GM23338 (cell line): Measurements from ENCODE around the gene C1QTNF1. TPM values are rescaled to one million over a fixed set of nuclear protein-coding genes. Genes with fewer than 3 reads are reported as not detected.
A peak's percentile ranks its signal among the peaks of the same experiment; 100 is the strongest.

Experiments
- ATAC-seq: fragments of 200-7000 bp; cut with Tn5 transposase; 3 replicates; pipeline ENCODE4 v1.9.1; 2020
- DNase-seq: peaks from one replicate; pipeline ENCODE4 v3.0.0-alpha.2; 2015; ENCODE audit warnings: low spot score
- H2AFZ ChIP-seq: fragments of 200-600 bp; sonication (generic); 2 replicates; pipeline ENCODE4 v1.8.0; 2016; ENCODE audit warnings: antibody characterized with exemption, mild to moderate bottlenecking, moderate library complexity
- H3F3A ChIP-seq: fragments of 200-600 bp; sonication (generic); replicated peaks from 2 replicates; pipeline ENCODE4 v1.8.0; 2017; ENCODE audit warnings: antibody characterized with exemption, mixed run types, low read depth
- H3K27ac ChIP-seq: fragments of 200-600 bp; sonication (generic); 2 replicates; pipeline ENCODE4 v1.6.1; 2016; ENCODE audit warnings: low read depth
- H3K27me3 ChIP-seq: fragments of 200-600 bp; sonication (generic); 2 replicates; pipeline ENCODE4 v1.8.0; 2016; ENCODE audit warnings: mild to moderate bottlenecking, mixed run types, moderate library complexity; ENCODE audit not compliant: insufficient read depth
- H3K36me3 ChIP-seq: fragments of 200-600 bp; sonication (generic); 2 replicates; pipeline ENCODE4 v1.8.0; 2016; ENCODE audit warnings: mild to moderate bottlenecking; ENCODE audit not compliant: insufficient read depth
- H3K4me1 ChIP-seq: fragments of 200-600 bp; sonication (generic); 2 replicates; pipeline ENCODE4 v1.8.0; 2016; ENCODE audit warnings: mild to moderate bottlenecking, moderate library complexity; ENCODE audit not compliant: insufficient read depth
- H3K4me2 ChIP-seq: fragments of 200-600 bp; sonication (generic); 2 replicates; pipeline ENCODE4 v1.7.1; 2017; ENCODE audit warnings: mixed run types
- H3K4me3 ChIP-seq: fragments of 200-600 bp; sonication (generic); 2 replicates; pipeline ENCODE4 v1.6.1; 2016; ENCODE audit warnings: mixed run types
- H3K79me2 ChIP-seq: fragments of 200-600 bp; sonication (generic); replicated peaks from 2 replicates; pipeline ENCODE4 v1.8.0; 2017; ENCODE audit warnings: mild to moderate bottlenecking; ENCODE audit not compliant: insufficient read depth
- H3K9me2 ChIP-seq: fragments of 200-600 bp; sonication (generic); 2 replicates; pipeline ENCODE4 v1.8.0; 2017; ENCODE audit not compliant: insufficient read depth
- H4K20me1 ChIP-seq: fragments of 200-600 bp; sonication (generic); replicated peaks from 2 replicates; pipeline ENCODE4 v1.8.0; 2017; ENCODE audit warnings: mild to moderate bottlenecking; ENCODE audit not compliant: insufficient read depth
- H3K27ac Mint-ChIP-seq: 2 replicates; pipeline ENCODE4 v1.8.0; 2020; ENCODE audit warnings: inconsistent platforms, mild to moderate bottlenecking, moderate library complexity, mixed read lengths
- H3K27me3 Mint-ChIP-seq: 3 replicates; pipeline ENCODE4 v1.8.0; 2022; ENCODE audit warnings: low read depth, mild to moderate bottlenecking, moderate library complexity, mixed read lengths, inconsistent platforms; ENCODE audit not compliant: insufficient read depth, poor library complexity
- H3K36me3 Mint-ChIP-seq: 3 replicates; pipeline ENCODE4 v1.8.0; 2021; ENCODE audit warnings: low read depth, mild to moderate bottlenecking, inconsistent platforms, moderate library complexity, mixed read lengths
- H3K4me1 Mint-ChIP-seq: 3 replicates; pipeline ENCODE4 v1.8.0; 2020; ENCODE audit warnings: mild to moderate bottlenecking, inconsistent platforms, mixed read lengths
- H3K4me3 Mint-ChIP-seq: 3 replicates; pipeline ENCODE4 v1.8.0; 2021; ENCODE audit warnings: moderate library complexity, mild to moderate bottlenecking, inconsistent platforms, mixed read lengths
- H3K9me3 Mint-ChIP-seq: 3 replicates; pipeline ENCODE4 v1.8.0; 2020; ENCODE audit warnings: moderate library complexity, mild to moderate bottlenecking, inconsistent platforms, mixed read lengths
- CREB1 ChIP-seq: fragments of 250-450 bp; sonication (Bioruptor Pico); IDR thresholded peaks from 2 replicates; pipeline ENCODE4 v1.5.0; 2020; ENCODE audit warnings: low read depth, mild to moderate bottlenecking, moderate library complexity
- EZH2phosphoT487 ChIP-seq: fragments of 200-600 bp; sonication (generic); IDR thresholded peaks from one replicate; pipeline ENCODE4 v1.8.1; 2018; ENCODE audit warnings: antibody characterized with exemption; ENCODE audit not compliant: unreplicated experiment
- JUNB ChIP-seq: IDR thresholded peaks from one replicate; pipeline ENCODE4 v1.6.1; 2016; ENCODE audit warnings: antibody characterized with exemption; ENCODE audit not compliant: unreplicated experiment
- NANOG ChIP-seq: IDR thresholded peaks from 2 replicates; pipeline ENCODE4 v1.6.1; 2016; ENCODE audit warnings: antibody characterized with exemption, borderline replicate concordance
- REST ChIP-seq: IDR thresholded peaks from one replicate; pipeline ENCODE4 v1.6.1; 2018; ENCODE audit warnings: antibody characterized with exemption; ENCODE audit not compliant: unreplicated experiment
- STAT1 ChIP-seq: IDR thresholded peaks from one replicate; pipeline ENCODE4 v1.6.1; 2016; ENCODE audit warnings: antibody characterized with exemption; ENCODE audit not compliant: unreplicated experiment
- ZNF114 ChIP-seq: fragments of 250-450 bp; sonication (Bioruptor Pico); IDR thresholded peaks from 2 replicates; pipeline ENCODE4 v1.5.0; 2020; ENCODE audit warnings: mild to moderate bottlenecking, moderate library complexity
- ZNF331 ChIP-seq: fragments of 250-450 bp; sonication (Bioruptor Pico); IDR thresholded peaks from 2 replicates; pipeline ENCODE4 v1.5.0; 2020; ENCODE audit warnings: low read depth, mild to moderate bottlenecking, moderate library complexity
- polyA plus RNA-seq: library from polyadenylated mRNA; unstranded; fragments of >200 nt; fragmentation: Nextera tagmentation; extraction: Ambion mirVana; gene quantifications from 2 replicates; pipeline ENCODE4 v1.2.1, GENCODE V29; 2016
- total RNA-seq: library from RNA; depleted of rRNA; stranded (reverse); fragments of >200 nt; shearing (Covaris generic); gene quantifications from 2 replicates; pipeline ENCODE4 v1.2.3, GENCODE V29; 2014
- TF ChIP-seq, protein P1 (sequence below): IDR thresholded peaks from 2 replicates; pipeline ENCODE4 v1.6.1; 2016; ENCODE audit warnings: antibody characterized with exemption
- TF ChIP-seq, protein P2 (sequence below), 2 experiments: fragments of 200-600 bp in 1 of 2; sonication (generic) in 1 of 2; conservative IDR thresholded peaks; 2 replicates each; pipeline versions ENCODE4 v1.5.1 to v1.6.1; 2016 to 2017; ENCODE audit warnings: antibody characterized with exemption in 2 of 2, low read depth in 2 of 2, mild to moderate bottlenecking in 2 of 2, moderate library complexity in 1 of 2

Gene C1QTNF1
- total and polyA plus RNA-seq, 2 experiments from 2014 or later = 1.1 to 1.9 TPM

- no peak overlapping the region for H2AFZ ChIP-seq
- H3K36me3 Mint-ChIP-seq = peaks cover 21% of the 10 kb centered on the region
- H3K4me3 ChIP-seq = peak overlapping the region; percentile 74
- no peak overlapping the region for H3K27ac Mint-ChIP-seq
- no peaks in the 10 kb centered on the region for H3K27me3 ChIP-seq
- no peak overlapping the region for H3K27ac ChIP-seq
- H3K4me3 Mint-ChIP-seq = peak overlapping the region; percentile 88
- no peak for TF ChIP-seq ZNF114 (CRISPR knock-in tag)
- no peak for TF ChIP-seq CREB1 (CRISPR knock-in tag)
- TF ChIP-seq EZH2phosphoT487 = no peak
- TF ChIP-seq NANOG = no peak
- TF ChIP-seq REST = no peak
- no peak for TF ChIP-seq JUNB
- TF ChIP-seq, protein P1, sequence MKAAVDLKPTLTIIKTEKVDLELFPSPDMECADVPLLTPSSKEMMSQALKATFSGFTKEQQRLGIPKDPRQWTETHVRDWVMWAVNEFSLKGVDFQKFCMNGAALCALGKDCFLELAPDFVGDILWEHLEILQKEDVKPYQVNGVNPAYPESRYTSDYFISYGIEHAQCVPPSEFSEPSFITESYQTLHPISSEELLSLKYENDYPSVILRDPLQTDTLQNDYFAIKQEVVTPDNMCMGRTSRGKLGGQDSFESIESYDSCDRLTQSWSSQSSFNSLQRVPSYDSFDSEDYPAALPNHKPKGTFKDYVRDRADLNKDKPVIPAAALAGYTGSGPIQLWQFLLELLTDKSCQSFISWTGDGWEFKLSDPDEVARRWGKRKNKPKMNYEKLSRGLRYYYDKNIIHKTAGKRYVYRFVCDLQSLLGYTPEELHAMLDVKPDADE = no peak
- TF ChIP-seq, protein P2, sequence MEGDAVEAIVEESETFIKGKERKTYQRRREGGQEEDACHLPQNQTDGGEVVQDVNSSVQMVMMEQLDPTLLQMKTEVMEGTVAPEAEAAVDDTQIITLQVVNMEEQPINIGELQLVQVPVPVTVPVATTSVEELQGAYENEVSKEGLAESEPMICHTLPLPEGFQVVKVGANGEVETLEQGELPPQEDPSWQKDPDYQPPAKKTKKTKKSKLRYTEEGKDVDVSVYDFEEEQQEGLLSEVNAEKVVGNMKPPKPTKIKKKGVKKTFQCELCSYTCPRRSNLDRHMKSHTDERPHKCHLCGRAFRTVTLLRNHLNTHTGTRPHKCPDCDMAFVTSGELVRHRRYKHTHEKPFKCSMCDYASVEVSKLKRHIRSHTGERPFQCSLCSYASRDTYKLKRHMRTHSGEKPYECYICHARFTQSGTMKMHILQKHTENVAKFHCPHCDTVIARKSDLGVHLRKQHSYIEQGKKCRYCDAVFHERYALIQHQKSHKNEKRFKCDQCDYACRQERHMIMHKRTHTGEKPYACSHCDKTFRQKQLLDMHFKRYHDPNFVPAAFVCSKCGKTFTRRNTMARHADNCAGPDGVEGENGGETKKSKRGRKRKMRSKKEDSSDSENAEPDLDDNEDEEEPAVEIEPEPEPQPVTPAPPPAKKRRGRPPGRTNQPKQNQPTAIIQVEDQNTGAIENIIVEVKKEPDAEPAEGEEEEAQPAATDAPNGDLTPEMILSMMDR (conservative IDR thresholded peaks at IDR 0.05; ENCODE audit: low read depth in 2 of 2) = no peak
- TF ChIP-seq STAT1 = no peak
- TF ChIP-seq ZNF331 = no peak
- H3F3A ChIP-seq = no peaks in the 10 kb centered on the region
- H3K9me3 Mint-ChIP-seq = no peaks in the 10 kb centered on the region; the same call in 2 of the 3 replicates
- H3K79me2 ChIP-seq = no peaks in the 10 kb centered on the region
- H3K4me1 Mint-ChIP-seq = peaks cover 8% of the 10 kb centered on the region; the same call in 2 of the 3 replicates
- peaks cover 9% of the 10 kb centered on the region for H4K20me1 ChIP-seq
- no peak for DNase-seq
- ATAC-seq = no peak
- no peaks in the 10 kb centered on the region for H3K9me2 ChIP-seq
- peaks cover 3% of the 10 kb centered on the region; the same call in 1 of the 2 replicates for H3K36me3 ChIP-seq
- peak overlapping the region; percentile 93 for H3K4me2 ChIP-seq
- H3K4me1 ChIP-seq = peaks cover 7% of the 10 kb centered on the region; the same call in 1 of the 2 replicates
- peaks cover 9% of the 10 kb centered on the region for H3K27me3 Mint-ChIP-seq
Observed at GRCh38 chr17:79075861-79076406, 52.0 kb downstream of the C1QTNF1 start.
